Choroid plexus epithelial cell (primary cell): ENCODE results near the gene KCNIP1.
A peak's percentile ranks its signal among the peaks of the same experiment; 100 is the strongest.

Experiments used
- DNase-seq: peaks from one replicate; pipeline ENCODE4 v3.0.0-alpha.2; 2010; ENCODE audit warnings: low read depth
- H3K4me3 ChIP-seq: 2 replicates; pipeline ENCODE4 v1.5.1; 2011; ENCODE audit warnings: low read depth, mild to moderate bottlenecking, control low read depth, low read length, moderate library complexity
- TF ChIP-seq, protein P1 (sequence below): conservative IDR thresholded peaks from 2 replicates; pipeline ENCODE4 v1.5.1; 2011; ENCODE audit warnings: low read depth, mild to moderate bottlenecking, control low read depth, inconsistent platforms, low read length, moderate library complexity

KCNIP1 gene

DNA sequence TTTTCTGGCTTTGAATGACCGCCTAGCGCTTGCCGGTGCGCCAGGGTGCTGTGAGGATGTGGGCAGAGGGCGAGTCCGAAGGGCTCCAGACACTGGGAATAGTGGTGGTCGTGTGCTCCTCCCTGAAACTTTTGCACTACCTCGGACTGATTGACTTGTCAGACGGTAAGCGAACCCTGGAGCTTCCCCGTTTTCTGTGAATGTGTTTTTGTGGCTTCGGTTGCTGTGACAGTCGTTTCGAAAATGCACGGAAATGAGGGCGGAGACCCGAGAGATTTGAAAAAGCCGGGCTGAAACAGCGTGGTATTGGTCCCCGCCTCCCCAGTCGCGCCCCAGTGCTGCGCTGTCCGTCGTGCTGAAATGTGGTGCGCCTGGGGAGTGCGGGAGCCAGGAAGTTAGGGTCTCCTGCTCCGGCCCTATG is 177.2 kb downstream of the KCNIP1 start:
- TF ChIP-seq, protein P1, sequence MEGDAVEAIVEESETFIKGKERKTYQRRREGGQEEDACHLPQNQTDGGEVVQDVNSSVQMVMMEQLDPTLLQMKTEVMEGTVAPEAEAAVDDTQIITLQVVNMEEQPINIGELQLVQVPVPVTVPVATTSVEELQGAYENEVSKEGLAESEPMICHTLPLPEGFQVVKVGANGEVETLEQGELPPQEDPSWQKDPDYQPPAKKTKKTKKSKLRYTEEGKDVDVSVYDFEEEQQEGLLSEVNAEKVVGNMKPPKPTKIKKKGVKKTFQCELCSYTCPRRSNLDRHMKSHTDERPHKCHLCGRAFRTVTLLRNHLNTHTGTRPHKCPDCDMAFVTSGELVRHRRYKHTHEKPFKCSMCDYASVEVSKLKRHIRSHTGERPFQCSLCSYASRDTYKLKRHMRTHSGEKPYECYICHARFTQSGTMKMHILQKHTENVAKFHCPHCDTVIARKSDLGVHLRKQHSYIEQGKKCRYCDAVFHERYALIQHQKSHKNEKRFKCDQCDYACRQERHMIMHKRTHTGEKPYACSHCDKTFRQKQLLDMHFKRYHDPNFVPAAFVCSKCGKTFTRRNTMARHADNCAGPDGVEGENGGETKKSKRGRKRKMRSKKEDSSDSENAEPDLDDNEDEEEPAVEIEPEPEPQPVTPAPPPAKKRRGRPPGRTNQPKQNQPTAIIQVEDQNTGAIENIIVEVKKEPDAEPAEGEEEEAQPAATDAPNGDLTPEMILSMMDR: no peak
- peak; percentile 55 for DNase-seq
- H3K4me3 ChIP-seq: no peak overlapping the region

DNA sequence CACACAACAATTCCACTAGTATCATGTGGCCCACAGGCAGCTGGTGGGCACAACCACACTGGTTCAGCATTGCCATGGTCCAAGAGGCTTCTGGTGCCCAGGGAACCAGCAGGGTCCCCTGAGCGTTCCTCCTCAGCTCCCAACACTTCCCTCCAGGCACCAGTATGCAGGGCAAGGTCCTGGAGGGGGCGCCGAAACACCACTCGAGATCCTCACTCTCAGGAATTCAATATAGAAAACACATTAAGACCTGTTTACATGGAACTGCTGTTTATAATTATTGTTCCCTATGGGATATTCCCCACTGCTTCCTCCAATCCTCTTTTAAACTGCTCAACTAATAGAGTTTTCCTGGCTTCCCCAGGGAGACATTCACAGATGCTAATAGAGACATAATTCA is 187.8 kb downstream of the KCNIP1 start:
- DNase-seq: no peak
- no peak overlapping the region for H3K4me3 ChIP-seq
- TF ChIP-seq, protein P1: no peak

DNA sequence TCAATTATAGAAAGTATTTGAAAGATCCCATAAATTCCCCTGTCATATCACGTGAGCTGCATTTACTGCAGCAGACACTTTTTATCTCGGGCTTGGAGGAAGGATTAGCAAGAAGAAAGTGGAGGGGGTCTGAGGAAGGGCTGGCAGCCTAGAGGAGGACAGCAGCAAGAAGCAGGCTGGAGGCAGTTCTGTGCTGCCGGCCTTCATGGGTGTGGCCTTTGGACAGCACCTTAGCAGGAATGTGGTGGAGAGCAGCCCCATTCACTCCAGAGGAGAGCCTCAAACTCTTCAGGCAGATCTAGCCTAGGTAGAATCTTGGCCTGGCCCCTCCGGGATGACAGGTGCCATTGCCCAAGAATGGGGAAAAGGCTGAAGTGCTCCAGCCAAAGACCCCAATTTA is 189.9 kb downstream of the KCNIP1 start:
- no peak overlapping the region for H3K4me3 ChIP-seq
- TF ChIP-seq, protein P1: no peak
- peak; percentile 5 for DNase-seq

DNA sequence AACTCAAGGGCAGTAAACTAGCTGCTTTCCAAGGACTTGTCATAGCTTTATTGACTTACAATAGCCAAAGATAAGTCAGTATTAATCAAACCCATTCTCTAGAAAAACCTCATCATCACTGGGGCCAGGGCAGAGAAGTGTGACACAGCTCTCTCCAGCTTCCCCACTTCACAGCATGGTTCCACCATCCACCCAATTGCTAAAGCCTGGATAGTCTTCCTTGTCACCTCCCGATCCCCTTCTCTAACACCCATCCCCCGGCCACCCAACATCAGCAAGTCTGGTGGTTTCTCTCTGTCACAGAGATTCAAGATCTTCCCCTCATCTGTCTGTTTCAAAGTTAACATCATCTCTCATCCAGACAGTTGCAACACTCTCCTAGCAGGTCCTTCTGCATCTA is 191.1 kb downstream of the KCNIP1 start:
- TF ChIP-seq, protein P1: no peak
- no peak overlapping the region for H3K4me3 ChIP-seq
- DNase-seq: no peak

DNA sequence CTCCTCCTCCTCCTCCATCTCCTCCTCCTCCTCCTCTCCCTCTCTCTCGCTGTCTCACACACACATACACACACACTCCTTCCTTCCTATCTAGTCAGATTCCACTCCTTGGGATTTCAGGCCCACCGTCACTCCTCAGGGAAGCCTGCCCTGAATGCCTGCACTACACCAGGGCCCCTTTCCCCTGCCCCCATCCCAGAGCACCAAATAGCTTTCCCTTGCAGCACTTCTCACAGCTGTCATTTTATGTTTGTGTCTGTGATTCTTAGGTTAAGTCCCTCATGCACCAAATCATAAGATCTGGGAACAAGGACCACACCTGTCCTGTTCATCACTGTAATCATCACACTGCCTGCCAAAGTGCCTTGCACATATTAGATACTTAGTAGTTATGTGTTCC is 193.2 kb downstream of the KCNIP1 start:
- no peak overlapping the region for H3K4me3 ChIP-seq
- TF ChIP-seq, protein P1: no peak

DNA sequence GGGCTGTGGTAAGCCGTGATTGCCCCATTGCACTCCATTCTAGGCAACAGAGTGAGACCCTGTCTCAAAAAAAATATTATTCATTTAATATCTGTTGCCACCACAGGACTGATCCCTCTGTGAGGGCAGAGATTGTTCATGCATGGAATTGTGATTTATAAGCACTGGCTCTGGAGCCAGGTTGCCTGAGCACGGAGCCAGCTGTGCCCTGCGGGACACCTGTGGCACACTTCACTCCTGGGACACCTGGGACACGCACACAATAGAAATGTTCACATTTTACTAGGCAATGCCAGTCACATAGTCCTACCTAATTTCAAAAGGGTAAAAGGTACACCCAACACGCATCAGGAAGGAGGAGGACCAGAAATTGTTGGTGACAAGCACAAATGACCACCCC is 196.7 kb downstream of the KCNIP1 start:
- DNase-seq: no peak
- TF ChIP-seq, protein P1: no peak
- H3K4me3 ChIP-seq: no peak overlapping the region

More for the DNA sequence above, 193.2 kb downstream of the KCNIP1 start:
- DNase-seq: no peak

DNA sequence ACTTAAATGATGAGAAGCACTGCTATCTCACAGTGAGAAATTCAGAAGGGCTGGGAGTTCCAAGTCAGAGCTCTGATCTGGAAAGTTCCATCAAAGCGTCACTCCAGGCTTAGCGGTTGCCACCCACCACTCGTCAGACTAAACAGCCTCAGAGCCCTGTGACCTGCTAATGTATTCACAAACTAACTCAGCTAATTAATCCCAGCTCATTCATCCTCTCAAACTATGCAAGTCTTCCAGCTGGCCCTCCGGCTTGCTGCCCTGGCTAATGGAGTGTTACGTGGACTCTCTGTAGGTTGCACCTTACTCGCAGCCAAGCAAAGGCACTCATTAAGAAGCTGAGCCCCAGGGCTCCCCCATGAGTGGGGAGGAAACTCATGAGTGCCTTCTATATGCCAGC is 197.5 kb downstream of the KCNIP1 start:
- no peak overlapping the region for H3K4me3 ChIP-seq
- DNase-seq: no peak
- TF ChIP-seq, protein P1: no peak
